GM12892 (cell line): ENCODE measurements around the gene RAP1GAP.

Source experiments
- POLR2A ChIP-seq: IDR thresholded peaks from 2 replicates; pipeline ENCODE4 v1.6.1; 2011; ENCODE audit warnings: low read depth, low read length, control low read depth
- POLR2AphosphoS5 ChIP-seq: IDR thresholded peaks from 2 replicates; pipeline ENCODE4 v1.6.1; 2011; ENCODE audit warnings: low read depth, low read length, control low read depth
- TAF1 ChIP-seq: IDR thresholded peaks from 2 replicates; pipeline ENCODE4 v1.6.1; 2011; ENCODE audit warnings: low read depth, mild to moderate bottlenecking, control low read depth, low read length, borderline replicate concordance

GRCh38 chr1:21693732-21694131 is 24.6 kb upstream of the RAP1GAP start:
- TF ChIP-seq POLR2A = no peak
- TF ChIP-seq POLR2AphosphoS5 = no peak
- no peak for TF ChIP-seq TAF1
